Cardiac fibroblast (primary cell): Measurements from ENCODE around the gene TPRA1.

Source experiments
- DNase-seq, 2 donors: peaks; one replicate each; pipeline versions ENCODE4 v3.0.0 to v3.0.0-alpha.2; 2010; ENCODE audit warnings: low read depth in 2 of 2
- H3K4me3 ChIP-seq, 2 donors: replicated peaks in 1 of 2; 1 replicate in 1 of 2; 2 replicates in 1 of 2; pipeline ENCODE4 v1.5.1; 2011; ENCODE audit warnings: low read depth in 2 of 2, low read length in 2 of 2, mild to moderate bottlenecking in 2 of 2, moderate library complexity in 1 of 2
- TF ChIP-seq, protein P1 (sequence below): IDR thresholded peaks from one replicate; pipeline ENCODE4 v1.5.1; 2011; ENCODE audit warnings: low read depth, mild to moderate bottlenecking, low read length, inconsistent platforms

The TPRA1 gene

DNA sequence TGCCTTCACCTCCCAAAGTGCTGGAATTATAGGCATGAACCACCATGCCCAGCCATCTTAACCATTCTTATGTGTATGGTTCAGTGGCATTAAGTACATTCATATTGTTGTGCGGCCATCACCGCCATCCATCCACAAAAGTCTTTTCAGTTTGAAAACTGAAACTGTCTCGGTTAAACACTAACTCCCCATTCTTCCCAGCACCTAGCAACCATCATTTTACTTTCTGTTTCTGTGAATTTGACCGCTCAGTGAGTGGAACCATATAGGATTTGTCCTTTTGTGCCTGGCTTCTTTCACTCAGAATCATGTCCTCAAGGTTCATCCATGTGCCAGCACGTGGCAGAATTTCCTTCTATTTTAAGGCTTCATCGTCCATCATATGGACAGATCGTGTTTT, 13.5 kb upstream of the TPRA1 start:
- no peak overlapping the region for H3K4me3 ChIP-seq
- TF ChIP-seq, protein P1, sequence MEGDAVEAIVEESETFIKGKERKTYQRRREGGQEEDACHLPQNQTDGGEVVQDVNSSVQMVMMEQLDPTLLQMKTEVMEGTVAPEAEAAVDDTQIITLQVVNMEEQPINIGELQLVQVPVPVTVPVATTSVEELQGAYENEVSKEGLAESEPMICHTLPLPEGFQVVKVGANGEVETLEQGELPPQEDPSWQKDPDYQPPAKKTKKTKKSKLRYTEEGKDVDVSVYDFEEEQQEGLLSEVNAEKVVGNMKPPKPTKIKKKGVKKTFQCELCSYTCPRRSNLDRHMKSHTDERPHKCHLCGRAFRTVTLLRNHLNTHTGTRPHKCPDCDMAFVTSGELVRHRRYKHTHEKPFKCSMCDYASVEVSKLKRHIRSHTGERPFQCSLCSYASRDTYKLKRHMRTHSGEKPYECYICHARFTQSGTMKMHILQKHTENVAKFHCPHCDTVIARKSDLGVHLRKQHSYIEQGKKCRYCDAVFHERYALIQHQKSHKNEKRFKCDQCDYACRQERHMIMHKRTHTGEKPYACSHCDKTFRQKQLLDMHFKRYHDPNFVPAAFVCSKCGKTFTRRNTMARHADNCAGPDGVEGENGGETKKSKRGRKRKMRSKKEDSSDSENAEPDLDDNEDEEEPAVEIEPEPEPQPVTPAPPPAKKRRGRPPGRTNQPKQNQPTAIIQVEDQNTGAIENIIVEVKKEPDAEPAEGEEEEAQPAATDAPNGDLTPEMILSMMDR = no peak
- DNase-seq = no peak

DNA sequence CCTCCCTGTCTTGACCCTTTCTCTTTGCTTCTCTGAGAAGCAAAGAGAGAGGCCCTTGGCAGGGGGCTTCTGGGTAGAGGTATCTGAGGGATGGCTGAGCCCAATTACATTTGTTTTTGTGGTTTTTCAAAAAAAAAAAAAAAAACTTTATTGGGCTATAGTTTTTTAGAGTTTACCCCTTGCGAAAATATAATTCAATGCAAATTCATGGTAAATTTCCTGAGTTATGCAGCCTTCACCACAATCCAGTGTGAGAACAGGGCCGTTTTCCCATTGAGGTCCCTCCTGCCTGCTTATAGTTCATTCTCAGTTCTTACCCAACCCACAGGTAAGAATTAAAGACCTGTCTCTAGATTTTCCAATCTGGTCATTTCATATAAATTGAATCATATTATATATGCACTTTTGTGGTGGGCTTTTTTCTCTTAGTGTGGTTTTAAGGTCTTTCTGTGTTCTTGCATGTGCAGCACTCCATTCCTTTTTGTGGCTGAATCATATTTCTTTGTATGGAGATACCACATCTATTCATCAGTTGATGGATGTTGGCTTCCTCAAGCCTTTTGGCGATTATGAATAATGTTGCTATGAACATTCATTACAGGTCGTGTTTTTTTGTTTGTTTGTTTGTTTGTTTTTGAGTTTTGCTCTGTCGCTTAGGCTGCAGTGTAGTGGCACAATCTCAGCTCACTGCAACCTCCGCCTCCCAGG, 10.4 kb upstream of the TPRA1 start:
- no peak for DNase-seq
- H3K4me3 ChIP-seq = no peak overlapping the region
- TF ChIP-seq, protein P1 = no peak

DNA sequence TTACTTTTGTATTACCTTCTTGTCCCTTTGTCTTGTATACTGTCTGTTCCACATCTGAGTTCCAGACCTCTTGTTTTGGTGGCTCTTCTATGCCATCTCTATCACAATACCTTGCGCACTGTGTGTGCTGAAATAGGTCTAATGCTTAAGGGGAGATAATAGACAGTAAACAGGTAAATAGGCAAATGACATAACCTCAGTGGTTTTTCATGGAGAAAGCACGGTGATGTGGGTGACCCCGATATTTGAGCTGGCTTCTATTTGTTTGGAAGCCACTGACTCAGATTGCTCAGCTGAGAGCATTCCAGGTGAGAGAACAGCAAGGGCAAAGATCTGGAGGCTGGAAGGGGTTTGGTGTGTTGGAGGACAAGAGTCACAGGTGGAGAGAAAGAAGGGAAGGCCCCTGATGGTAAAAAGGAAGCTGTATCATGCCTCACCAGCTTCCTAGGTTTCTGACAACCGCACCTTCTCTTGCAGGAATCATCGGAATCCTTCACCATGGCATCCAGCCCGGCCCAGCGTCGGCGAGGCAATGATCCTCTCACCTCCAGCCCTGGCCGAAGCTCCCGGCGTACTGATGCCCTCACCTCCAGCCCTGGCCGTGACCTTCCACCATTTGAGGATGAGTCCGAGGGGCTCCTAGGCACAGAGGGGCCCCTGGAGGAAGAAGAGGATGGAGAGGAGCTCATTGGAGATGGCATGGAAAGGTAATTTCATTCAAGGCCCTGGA, 8.5 kb upstream of the TPRA1 start:
- TF ChIP-seq, protein P1 = no peak
- peak overlapping the region; percentile 63 to 64 for H3K4me3 ChIP-seq
- DNase-seq = no peak

DNA sequence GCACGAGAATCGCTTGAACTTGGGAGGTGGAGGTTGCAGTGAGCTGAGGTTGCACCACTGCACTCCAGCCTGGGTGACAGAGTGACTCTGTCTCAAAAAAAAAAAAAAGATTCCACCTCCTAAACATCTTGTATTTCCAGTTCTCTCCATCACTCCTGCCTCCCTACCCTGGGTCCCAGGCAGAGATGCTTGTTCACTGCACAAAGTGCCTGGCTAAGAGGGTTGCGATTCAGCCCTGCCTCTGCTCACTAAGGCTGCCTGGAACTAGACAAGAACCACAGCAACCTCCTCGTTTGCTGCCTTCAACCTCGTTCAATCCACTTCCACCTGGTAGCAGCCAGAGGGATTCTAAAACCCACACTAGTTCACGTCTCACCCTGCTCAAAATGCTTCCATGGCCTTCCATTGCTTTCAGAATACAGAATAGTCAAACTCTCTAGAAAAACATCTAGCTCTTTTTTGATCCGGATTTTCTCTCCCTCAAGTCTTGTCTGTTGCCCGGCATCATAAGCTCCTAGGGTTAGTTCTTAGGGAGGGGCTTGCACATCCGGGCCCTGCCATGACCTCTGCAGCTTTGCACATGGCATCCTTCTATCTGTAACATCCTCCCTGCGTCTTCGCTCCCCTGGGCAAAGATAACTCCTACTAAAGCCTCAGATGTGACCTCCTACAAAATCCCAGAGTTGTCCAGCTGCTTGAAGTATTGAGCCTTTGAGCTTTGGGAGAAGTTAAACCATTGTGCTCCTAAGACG, 6.7 kb upstream of the TPRA1 start:
- TF ChIP-seq, protein P1 = no peak
- no peak for DNase-seq
- no peak overlapping the region for H3K4me3 ChIP-seq

DNA sequence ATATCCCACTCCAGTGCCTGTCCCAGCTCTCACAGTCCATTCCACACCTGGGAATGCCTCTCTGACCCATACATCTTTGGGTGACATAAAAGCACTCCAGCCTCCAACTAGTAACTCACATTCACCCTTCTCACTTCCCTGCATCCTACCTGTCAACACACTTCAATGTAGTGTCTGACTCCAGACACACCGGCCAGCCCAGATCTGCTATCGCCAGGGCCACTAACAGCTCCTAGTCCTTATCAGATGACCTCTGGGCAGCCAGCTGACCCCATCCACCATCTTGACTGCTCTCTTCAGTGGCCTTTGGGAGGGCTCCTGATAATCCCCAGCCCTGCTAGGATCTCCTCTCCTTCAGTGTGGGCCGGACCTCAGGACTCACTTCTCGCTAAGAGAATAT, 4.8 kb upstream of the TPRA1 start:
- no peak overlapping the region for H3K4me3 ChIP-seq
- DNase-seq = no peak

DNA sequence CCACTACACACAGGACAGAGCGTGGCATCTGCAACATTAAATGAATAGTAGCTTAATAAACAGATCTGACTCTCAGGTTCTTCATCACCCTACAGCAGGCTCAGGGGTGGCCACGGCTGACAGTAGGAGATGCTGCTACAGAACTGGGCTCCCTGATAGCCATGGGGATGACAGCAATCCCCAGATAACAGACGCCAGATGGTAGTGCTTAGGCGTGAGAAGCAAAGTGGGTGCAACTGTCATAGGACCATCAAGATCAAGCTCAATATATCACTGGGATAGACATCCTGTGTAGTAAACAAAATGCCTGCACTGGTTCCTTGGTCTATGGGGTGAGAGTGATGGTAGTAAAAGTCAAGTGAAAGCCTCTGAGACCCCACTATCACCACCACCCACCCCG, 2.6 kb upstream of the TPRA1 start:
- TF ChIP-seq, protein P1 = no peak
- DNase-seq = no peak
- H3K4me3 ChIP-seq = no peak overlapping the region

More for the DNA sequence above, 4.8 kb upstream of the TPRA1 start:
- TF ChIP-seq, protein P1 = no peak
